Neural crest cell (in vitro differentiated cells): Measurements from ENCODE around the gene PPARA. TPM values are rescaled to one million over a fixed set of nuclear protein-coding genes. Genes with fewer than 3 reads are reported as not detected.

ENCODE experiments used
- DNase-seq: peaks from one replicate; pipeline ENCODE4 v3.0.0; 2021; ENCODE audit warnings: low read depth, mixed read lengths, low spot score
- H3K27ac Mint-ChIP-seq: one replicate; pipeline ENCODE4 v1.8.0; 2021; ENCODE audit warnings: mild to moderate bottlenecking, mixed read lengths; ENCODE audit not compliant: unreplicated experiment
- H3K27me3 Mint-ChIP-seq: 2 replicates; pipeline ENCODE4 v1.8.0; 2021; ENCODE audit warnings: low read depth, mild to moderate bottlenecking, mixed read lengths
- H3K36me3 Mint-ChIP-seq: 2 replicates; pipeline ENCODE4 v1.8.0; 2021; ENCODE audit warnings: low read depth, mild to moderate bottlenecking, mixed read lengths
- H3K4me1 Mint-ChIP-seq: 2 replicates; pipeline ENCODE4 v1.8.0; 2021; ENCODE audit warnings: mixed read lengths
- H3K4me3 Mint-ChIP-seq: one replicate; pipeline ENCODE4 v1.8.0; 2021; ENCODE audit warnings: mild to moderate bottlenecking, mixed read lengths
- H3K9me3 Mint-ChIP-seq: 2 replicates; pipeline ENCODE4 v1.8.0; 2021; ENCODE audit warnings: mixed read lengths
- total RNA-seq: library from RNA; stranded (reverse); gene quantifications from 2 replicates; pipeline ENCODE4 v1.2.1, GENCODE V29; 2021
- TF ChIP-seq, protein P1 (sequence below): fragments of 200-600 bp; sonication (generic); conservative IDR thresholded peaks from 2 replicates; pipeline ENCODE4 v1.5.0; 2021; ENCODE audit warnings: antibody characterized with exemption, mild to moderate bottlenecking

The PPARA gene
- total RNA-seq, 1 donor from 2014 or later = 15.6 TPM

DNA sequence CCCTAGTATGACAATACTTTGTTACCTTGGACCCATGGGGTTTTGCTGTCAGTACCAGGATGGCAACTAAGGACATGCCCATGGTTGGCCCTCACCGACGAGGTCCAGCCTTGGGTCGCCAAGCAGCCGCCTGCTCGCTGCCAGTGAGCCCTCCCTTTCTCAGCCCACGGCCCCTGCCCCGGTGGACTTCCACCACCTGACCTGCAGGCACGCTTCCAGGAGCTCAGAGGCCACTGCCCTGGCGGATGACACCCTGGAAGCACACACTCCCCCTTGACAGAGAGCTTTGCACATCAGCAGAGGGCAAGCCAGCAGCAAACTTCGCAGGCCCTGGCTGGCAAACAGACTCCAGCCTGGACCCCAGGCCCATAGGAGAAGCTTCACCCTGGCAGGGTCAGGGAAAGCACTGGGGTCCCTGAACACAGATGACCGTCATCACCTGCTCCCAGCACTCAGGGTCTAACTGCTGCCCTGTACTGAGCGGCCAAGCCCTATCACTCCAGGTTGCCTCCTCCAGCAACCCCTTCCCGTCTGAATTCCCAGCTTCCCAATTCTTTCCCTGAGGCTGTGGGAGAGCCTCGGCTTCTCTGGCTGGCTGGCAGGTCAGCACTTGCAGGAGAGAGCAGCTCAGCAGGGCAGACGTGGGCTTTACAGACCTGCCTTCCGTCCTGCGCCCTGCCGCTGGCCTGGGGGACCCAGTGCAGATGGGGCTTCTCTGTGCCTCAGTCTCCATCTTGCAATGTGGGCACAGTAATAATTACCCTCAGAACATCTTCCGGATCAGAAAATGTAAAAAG, 2.7 kb upstream of the PPARA start:
- H3K27me3 Mint-ChIP-seq = peaks cover 49% of the 10 kb centered on the region
- peaks cover 15% of the 10 kb centered on the region for H3K4me1 Mint-ChIP-seq
- DNase-seq = no peak
- H3K4me3 Mint-ChIP-seq = peak overlapping the region; percentile 79
- no peaks in the 10 kb centered on the region for H3K36me3 Mint-ChIP-seq
- H3K9me3 Mint-ChIP-seq = no peaks in the 10 kb centered on the region
- no peak overlapping the region for H3K27ac Mint-ChIP-seq
- TF ChIP-seq, protein P1, sequence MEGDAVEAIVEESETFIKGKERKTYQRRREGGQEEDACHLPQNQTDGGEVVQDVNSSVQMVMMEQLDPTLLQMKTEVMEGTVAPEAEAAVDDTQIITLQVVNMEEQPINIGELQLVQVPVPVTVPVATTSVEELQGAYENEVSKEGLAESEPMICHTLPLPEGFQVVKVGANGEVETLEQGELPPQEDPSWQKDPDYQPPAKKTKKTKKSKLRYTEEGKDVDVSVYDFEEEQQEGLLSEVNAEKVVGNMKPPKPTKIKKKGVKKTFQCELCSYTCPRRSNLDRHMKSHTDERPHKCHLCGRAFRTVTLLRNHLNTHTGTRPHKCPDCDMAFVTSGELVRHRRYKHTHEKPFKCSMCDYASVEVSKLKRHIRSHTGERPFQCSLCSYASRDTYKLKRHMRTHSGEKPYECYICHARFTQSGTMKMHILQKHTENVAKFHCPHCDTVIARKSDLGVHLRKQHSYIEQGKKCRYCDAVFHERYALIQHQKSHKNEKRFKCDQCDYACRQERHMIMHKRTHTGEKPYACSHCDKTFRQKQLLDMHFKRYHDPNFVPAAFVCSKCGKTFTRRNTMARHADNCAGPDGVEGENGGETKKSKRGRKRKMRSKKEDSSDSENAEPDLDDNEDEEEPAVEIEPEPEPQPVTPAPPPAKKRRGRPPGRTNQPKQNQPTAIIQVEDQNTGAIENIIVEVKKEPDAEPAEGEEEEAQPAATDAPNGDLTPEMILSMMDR = no peak

DNA sequence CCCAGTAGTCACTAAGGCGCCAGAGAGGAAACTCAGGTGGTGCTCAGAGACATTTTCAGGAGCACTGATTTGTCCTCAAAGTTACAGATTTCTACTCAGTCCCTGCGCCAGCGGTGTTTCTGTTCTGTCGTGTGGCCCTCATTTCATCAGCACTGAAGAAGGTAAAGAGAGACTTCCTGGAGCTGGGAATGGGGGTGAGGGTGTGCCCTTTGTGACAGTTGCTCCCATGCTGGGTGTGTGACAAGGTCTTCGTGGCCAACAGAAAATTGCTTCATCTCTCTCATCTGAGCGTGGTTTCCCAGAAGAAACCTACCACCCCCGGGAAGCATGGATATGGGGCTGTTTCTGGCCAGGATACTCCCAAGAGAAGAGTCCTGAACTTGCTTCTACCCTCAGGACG, 2.0 kb upstream of the PPARA start:
- peaks cover 49% of the 10 kb centered on the region for H3K27me3 Mint-ChIP-seq
- TF ChIP-seq, protein P1 = no peak
- H3K36me3 Mint-ChIP-seq = no peaks in the 10 kb centered on the region
- H3K9me3 Mint-ChIP-seq = no peaks in the 10 kb centered on the region
- H3K27ac Mint-ChIP-seq = no peak overlapping the region
- H3K4me1 Mint-ChIP-seq = peaks cover 15% of the 10 kb centered on the region
- DNase-seq = no peak
- peak overlapping the region; percentile 89 for H3K4me3 Mint-ChIP-seq

DNA sequence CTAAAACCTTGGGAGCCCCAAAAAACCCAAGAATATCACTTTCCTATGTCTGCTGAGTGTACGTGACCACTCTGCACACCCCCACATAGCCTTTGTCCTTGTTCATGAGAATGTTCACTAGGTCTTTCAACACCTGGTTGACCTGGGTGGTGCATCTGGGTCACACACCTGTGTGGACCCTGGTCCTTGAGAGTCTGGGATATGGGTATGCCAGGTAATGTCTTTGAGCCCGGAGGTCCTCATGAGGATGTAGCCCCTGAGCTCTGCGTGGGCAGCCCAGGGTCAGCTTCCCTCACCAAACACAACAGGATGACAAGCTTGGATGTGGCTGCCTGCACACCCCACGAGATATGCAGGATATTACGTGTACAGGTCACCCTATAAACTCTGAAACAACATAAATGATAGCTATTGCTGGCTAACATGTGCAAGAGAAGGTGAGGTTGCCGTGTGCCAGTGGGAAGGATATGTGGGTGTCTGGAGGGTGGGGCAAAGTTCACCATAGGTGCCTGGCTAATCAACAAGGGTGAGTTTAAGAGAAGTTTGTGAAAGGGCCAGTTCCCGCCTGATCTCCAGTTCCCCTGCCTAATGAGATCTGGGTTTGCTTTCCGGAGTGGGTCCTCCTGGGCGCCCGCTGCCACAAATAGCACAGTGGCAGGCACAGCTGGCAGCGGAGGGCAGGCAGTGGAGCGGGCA, 1.4 kb upstream of the PPARA start:
- no peaks in the 10 kb centered on the region for H3K36me3 Mint-ChIP-seq
- peaks cover 49% of the 10 kb centered on the region for H3K27me3 Mint-ChIP-seq
- H3K4me3 Mint-ChIP-seq = peak overlapping the region; percentile 89
- TF ChIP-seq, protein P1 = no peak
- H3K9me3 Mint-ChIP-seq = no peaks in the 10 kb centered on the region
- H3K4me1 Mint-ChIP-seq = peaks cover 15% of the 10 kb centered on the region
- no peak overlapping the region for H3K27ac Mint-ChIP-seq
- no peak for DNase-seq

DNA sequence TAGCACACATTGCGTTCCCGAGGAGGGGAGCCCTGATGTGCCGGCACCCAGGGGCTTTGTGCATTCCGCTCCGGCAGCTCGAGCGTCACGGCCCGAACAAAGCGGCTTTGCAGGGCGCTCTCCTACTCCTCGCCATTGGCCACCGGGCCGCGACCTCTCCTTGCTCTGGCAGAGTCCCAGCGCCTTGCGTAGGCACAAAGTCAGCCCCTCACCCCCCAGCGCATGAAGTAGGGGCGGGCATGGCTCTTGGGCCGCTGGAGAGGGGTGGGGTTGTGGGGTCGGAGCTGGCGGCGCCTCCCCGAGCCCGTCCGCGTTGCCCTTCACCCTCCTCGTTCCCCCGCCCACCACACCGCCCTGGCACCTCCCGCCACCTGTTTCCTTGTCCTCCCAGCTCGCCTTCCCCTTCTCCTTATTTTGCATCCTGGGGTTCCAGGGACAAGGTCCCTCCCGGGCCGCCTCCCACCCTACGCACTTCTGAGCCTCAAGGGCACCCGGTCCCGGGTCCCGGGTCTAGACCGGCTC, 753 bp upstream of the PPARA start:
- H3K27ac Mint-ChIP-seq = no peak overlapping the region
- H3K4me1 Mint-ChIP-seq = peaks cover 15% of the 10 kb centered on the region
- H3K36me3 Mint-ChIP-seq = no peaks in the 10 kb centered on the region
- TF ChIP-seq, protein P1 = no peak
- peaks cover 49% of the 10 kb centered on the region for H3K27me3 Mint-ChIP-seq
- peak overlapping the region; percentile 89 for H3K4me3 Mint-ChIP-seq
- no peaks in the 10 kb centered on the region for H3K9me3 Mint-ChIP-seq
- no peak for DNase-seq

DNA sequence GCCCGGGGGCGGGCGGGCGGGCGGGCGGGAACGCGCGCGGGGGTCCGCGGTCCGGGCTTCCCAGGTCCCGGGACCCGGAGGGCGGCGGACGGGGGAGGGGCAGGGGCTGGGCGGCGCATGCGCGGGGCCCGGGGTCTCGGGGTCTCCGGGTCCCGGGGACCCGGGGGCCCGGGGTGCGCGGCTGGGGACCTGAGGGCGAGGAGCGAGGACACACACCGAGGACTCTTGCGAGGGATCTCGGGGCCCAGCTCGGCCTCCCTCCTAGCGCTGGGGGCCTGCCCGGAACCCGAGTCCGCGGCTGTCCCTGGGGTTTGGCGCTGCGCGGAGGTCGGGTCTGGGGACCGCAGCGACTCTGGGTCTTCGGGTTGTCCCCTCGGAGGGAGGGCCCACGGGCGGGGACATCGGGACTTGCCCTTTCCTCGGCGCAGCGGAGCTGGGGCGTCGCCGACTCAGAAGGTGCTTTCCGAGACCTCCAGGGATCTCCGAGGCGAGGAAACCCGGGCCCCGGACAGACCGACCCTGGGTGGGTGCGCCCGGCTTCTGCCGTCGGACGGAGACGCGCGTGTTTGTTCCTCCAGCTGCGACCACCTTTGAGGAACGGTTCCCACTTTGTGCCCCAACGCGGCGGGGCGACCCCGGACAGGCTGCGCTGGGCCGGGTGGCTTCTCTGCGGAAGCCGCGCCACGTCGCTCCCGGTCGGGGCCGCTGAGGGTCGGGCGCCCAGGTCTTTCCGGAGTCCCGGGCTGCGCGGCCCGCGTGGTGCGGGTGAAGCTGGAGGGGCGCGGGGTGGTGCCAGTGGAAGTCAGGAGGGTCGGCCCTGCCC, 540 bp downstream of the PPARA start:
- Mint-ChIP-seq H3K27ac (no peak overlapping the region), H3K27me3 (peaks cover 45% of the 10 kb centered on the region), H3K9me3 (no peaks in the 10 kb centered on the region), H3K4me1 (peaks cover 15% of the 10 kb centered on the region), H3K36me3 (no peaks in the 10 kb centered on the region), H3K4me3 (peak overlapping the region; percentile 80)
- TF ChIP-seq, protein P1 = no peak
- DNase-seq = peak; percentile 26
